Renal cortex interstitium (tissue), 11 donors: ENCODE data around the gene INPP5A. TPM values are rescaled to one million over a fixed set of nuclear protein-coding genes. Genes with fewer than 3 reads are reported as not detected.

Experiments used
- DNase-seq, 11 donors: peaks; one replicate each; pipeline ENCODE4 v3.0.0-alpha.2; 2013; ENCODE audit warnings: low read depth in 9 of 11, low spot score in 4 of 11; ENCODE audit errors: extremely low read depth in 1 of 11
- polyA plus RNA-seq, 3 donors: library from polyadenylated mRNA; unstranded; fragments of 120-200 nt; gene quantifications; one replicate each; pipeline ENCODE4 v1.2.1, GENCODE V29; 2013; ENCODE audit not compliant: insufficient read length in 3 of 3

Gene INPP5A
- polyA plus RNA-seq, 3 donors = 30.7 to 33.1 (median 31.3) TPM

- no peak for DNase-seq
Observed at GRCh38 chr10:132832186-132832969, 294.8 kb downstream of the INPP5A start.

Other genes with a start within 250 kb of the INPP5A start
- 10 to 100 TPM; 11.6 to 13.9 (median 12.9) TPM for gene STK32C, start 229.8 kb upstream of the INPP5A start, polyA plus RNA-seq
- 10 to 100 TPM; 26.3 to 31.9 (median 26.8) TPM for gene LRRC27, start 205.6 kb upstream of the INPP5A start, polyA plus RNA-seq
- 10 to 100 TPM in 2 of 3 donors, 1 to 10 TPM in 1; 5.9 to 10.7 (median 10.1) TPM for gene PWWP2B, start 140.6 kb upstream of the INPP5A start, polyA plus RNA-seq
- gene NKX6-2, start 248.4 kb downstream of the INPP5A start, polyA plus RNA-seq = 1 to 10 TPM; 4.9 to 7.3 (median 6.1) TPM